Coronary artery (tissue), 2 donors: ENCODE data around the gene DHRS7C.
A peak's percentile ranks its signal among the peaks of the same experiment; 100 is the strongest.

Source experiments
- DNase-seq: peaks from one replicate; pipeline ENCODE4 v3.0.0-alpha.2; 2017; ENCODE audit warnings: low spot score
- H3K27ac ChIP-seq, 2 donors: fragments of 200-600 bp; sonication (generic); one replicate each; pipeline ENCODE4 v1.5.1; 2016 to 2019
- H3K4me3 ChIP-seq: fragments of 200-600 bp; sonication (generic); 2 replicates; pipeline ENCODE4 v1.5.1; 2016; ENCODE audit warnings: mild to moderate bottlenecking, moderate library complexity
- CTCF ChIP-seq: fragments of 200-600 bp; sonication (generic); IDR thresholded peaks from one replicate; pipeline ENCODE4 v1.5.1; 2019; ENCODE audit warnings: antibody characterized with exemption

DHRS7C gene, protein sequence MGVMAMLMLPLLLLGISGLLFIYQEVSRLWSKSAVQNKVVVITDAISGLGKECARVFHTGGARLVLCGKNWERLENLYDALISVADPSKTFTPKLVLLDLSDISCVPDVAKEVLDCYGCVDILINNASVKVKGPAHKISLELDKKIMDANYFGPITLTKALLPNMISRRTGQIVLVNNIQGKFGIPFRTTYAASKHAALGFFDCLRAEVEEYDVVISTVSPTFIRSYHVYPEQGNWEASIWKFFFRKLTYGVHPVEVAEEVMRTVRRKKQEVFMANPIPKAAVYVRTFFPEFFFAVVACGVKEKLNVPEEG

GRCh38 chr17:9790889-9791876 is at the start of gene DHRS7C:
Gene DHRS7C (minus strand): TSS chr17:9791592. CDS start chr17:9791284, 308 bp downstream.
- TF ChIP-seq CTCF, result no peak
- Histone ChIP-seq H3K27ac (no peak within 1 kb of the TSS), H3K4me3 (no peak within 1 kb of the TSS)
- DNase-seq, result no peak

GRCh38 chr17:9839433-9839832 is 48.0 kb upstream of the DHRS7C start:
- TF ChIP-seq CTCF, result no peak
- no peak overlapping the region for H3K27ac ChIP-seq
- no peak for DNase-seq

GRCh38 chr17:9837551-9838471 is 46.4 kb upstream of the DHRS7C start:
- Histone ChIP-seq H3K4me3 (no peak overlapping the region), H3K27ac (peak overlapping the region in 1 of 2 donors; percentile 74)
- TF ChIP-seq CTCF, result no peak
- no peak for DNase-seq

More at GRCh38 chr17:9839433-9839832, 48.0 kb upstream of the DHRS7C start:
- no peak overlapping the region for H3K4me3 ChIP-seq

DNA sequence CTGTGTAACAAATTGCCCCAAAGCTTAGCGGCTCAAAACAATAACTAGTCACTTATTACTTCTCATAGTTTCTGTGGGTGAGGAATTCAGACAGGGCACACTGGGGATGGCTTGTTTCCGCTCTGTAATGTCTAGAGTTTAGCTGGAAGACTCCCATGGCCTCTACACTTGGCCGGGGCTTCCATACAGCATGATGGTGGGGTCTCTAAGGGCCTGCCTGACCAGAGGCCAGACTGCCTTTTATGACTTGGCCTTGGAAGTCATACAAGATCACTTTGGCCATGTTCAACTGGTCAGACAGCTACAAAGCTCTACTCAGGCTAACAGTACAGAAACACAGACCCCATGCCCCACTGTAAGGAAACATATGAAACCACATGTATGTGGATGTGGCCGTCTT is 42.5 kb upstream of the DHRS7C start:
- peak; percentile 40 for DNase-seq
- no peak overlapping the region for H3K27ac ChIP-seq
- no peak for TF ChIP-seq CTCF

GRCh38 chr17:9830711-9831110 is 39.3 kb upstream of the DHRS7C start:
- H3K27ac ChIP-seq, result no peak overlapping the region
- no peak for TF ChIP-seq CTCF
- DNase-seq, result no peak
- H3K4me3 ChIP-seq, result no peak overlapping the region

More for the DNA sequence above, 42.5 kb upstream of the DHRS7C start:
- H3K4me3 ChIP-seq, result no peak overlapping the region

DNA sequence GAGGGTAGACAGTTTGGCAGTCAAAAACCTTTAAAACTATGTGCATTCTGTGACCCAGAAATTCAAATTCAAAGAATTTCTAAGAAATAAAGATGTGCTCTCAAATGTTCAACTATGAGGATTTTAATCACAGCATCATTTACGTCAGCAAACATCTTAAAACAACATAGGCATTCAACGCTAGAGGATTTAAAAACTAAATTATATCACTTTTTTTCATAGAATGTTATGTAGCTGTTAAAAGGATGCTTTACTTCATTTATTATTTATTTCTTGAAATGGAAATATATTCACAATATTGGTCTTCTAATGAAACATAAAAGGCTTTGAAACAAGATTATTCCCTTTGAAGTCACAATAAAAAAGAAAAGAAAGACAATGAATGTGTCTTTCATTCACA is 38.0 kb upstream of the DHRS7C start:
- DNase-seq, result no peak
- Histone ChIP-seq H3K4me3 (no peak overlapping the region), H3K27ac (no peak overlapping the region)
- TF ChIP-seq CTCF, result no peak
